Measurements from ENCODE around the gene SPATA2L.
"Not testable (repeated sequence)": the region's sequence is repeated elsewhere in the genome, so short reads cannot be mapped to it uniquely, and the experiment has no call there.

The SPATA2L gene

GRCh38 chr16:89668790-89669158 lies 32.7 kb downstream of the SPATA2L start:
- Histone ChIP-seq H3K14ac (ENCODE audit: low read length) (no peak overlapping the region), H3K9me3 (replicated peaks in 1 of 2; ENCODE audit: control insufficient read depth in 2 of 2, insufficient read depth in 1 of 2, low read depth in 1 of 2, low read length in 2 of 2) (peaks cover 9 to 12% of the 10 kb centered on the region in 2 donors), H2BK15ac (ENCODE audit: low read length) (no peak overlapping the region), H3K27ac (replicated peaks; ENCODE audit: low read length) (no peak overlapping the region), H2BK5ac (ENCODE audit: low read length) (no peak overlapping the region), H3K23ac (ENCODE audit: low read depth, low read length, poor library complexity) (no peak overlapping the region), H3K27me3 (ENCODE audit: control insufficient read depth in 3 of 3, insufficient read depth in 3 of 3, low read depth in 1 of 3, low read length in 3 of 3) (no peaks in the 10 kb centered on the region), H3K18ac (ENCODE audit: low read length) (no peak overlapping the region), H3K4me2 (ENCODE audit: insufficient read depth, low read length, poor library complexity, severe bottlenecking) (no peak overlapping the region), H3K4me3 (ENCODE audit: low read length in 2 of 2) (no peak overlapping the region), H4K91ac (ENCODE audit: low read depth, low read length, poor library complexity) (no peak overlapping the region), H3K36me3 (replicated peaks in 1 of 2; ENCODE audit: control insufficient read depth in 2 of 2, insufficient read depth in 2 of 2, low read length in 2 of 2) (peaks cover 18 to 48% of the 10 kb centered on the region in 2 donors), H3K79me1 (ENCODE audit: low read depth, low read length) (no peaks in the 10 kb centered on the region), H2BK12ac (ENCODE audit: low read length) (no peak overlapping the region), H2AFZ (ENCODE audit: low read length) (no peak overlapping the region), H3K4me1 (ENCODE audit: control insufficient read depth in 2 of 2, insufficient read depth in 1 of 2, low read depth in 1 of 2, low read length in 2 of 2) (no peaks in the 10 kb centered on the region), H4K8ac (ENCODE audit: low read depth, low read length) (peak overlapping the region; percentile 48), H3K4ac (ENCODE audit: low read length) (no peak overlapping the region), H2AK5ac (ENCODE audit: low read depth, low read length) (no peak overlapping the region), H3K9ac (ENCODE audit: low read depth, low read length, poor library complexity) (no peak overlapping the region), H2BK120ac (ENCODE audit: low read depth, low read length) (no peak overlapping the region)
- no peak for DNase-seq (ENCODE audit: low spot score)
- no CpG with 5 or more reads among the region's 5 CpGs for WGBS, 2 donors (ENCODE audit: extremely low coverage in 2 of 2, insufficient read length in 2 of 2, insufficient replicate concordance in 1 of 2)

GRCh38 chr16:89667633-89668032 lies 33.9 kb downstream of the SPATA2L start:
- H2BK120ac ChIP-seq (ENCODE audit: low read depth, low read length): no peak overlapping the region
- no peak overlapping the region for H2BK15ac ChIP-seq (ENCODE audit: low read length)
- no peak overlapping the region for H3K4me2 ChIP-seq (ENCODE audit: insufficient read depth, low read length, poor library complexity, severe bottlenecking)
- H2AFZ ChIP-seq (ENCODE audit: low read length): no peak overlapping the region
- DNase-seq (ENCODE audit: low spot score): no peak
- peaks cover 11 to 12% of the 10 kb centered on the region in 2 donors for H3K9me3 ChIP-seq (replicated peaks in 1 of 2; ENCODE audit: control insufficient read depth in 2 of 2, insufficient read depth in 1 of 2, low read depth in 1 of 2, low read length in 2 of 2)
- H3K27ac ChIP-seq (replicated peaks; ENCODE audit: low read length): no peak overlapping the region
- no peak overlapping the region for H4K8ac ChIP-seq (ENCODE audit: low read depth, low read length)
- no CpG with 5 or more reads among the region's 9 CpGs for WGBS, 2 donors (ENCODE audit: extremely low coverage in 2 of 2, insufficient read length in 2 of 2, insufficient replicate concordance in 1 of 2)
- no peaks in the 10 kb centered on the region for H3K4me1 ChIP-seq (ENCODE audit: control insufficient read depth in 2 of 2, insufficient read depth in 1 of 2, low read depth in 1 of 2, low read length in 2 of 2)
- no peak overlapping the region for H2BK12ac ChIP-seq (ENCODE audit: low read length)
- H2AK5ac ChIP-seq (ENCODE audit: low read depth, low read length): no peak overlapping the region
- H2BK5ac ChIP-seq (ENCODE audit: low read length): no peak overlapping the region
- H3K4me3 ChIP-seq (ENCODE audit: low read length in 2 of 2): no peak overlapping the region
- no peak overlapping the region for H3K9ac ChIP-seq (ENCODE audit: low read depth, low read length, poor library complexity)
- no peaks in the 10 kb centered on the region for H3K79me1 ChIP-seq (ENCODE audit: low read depth, low read length)
- H3K27me3 ChIP-seq (ENCODE audit: control insufficient read depth in 3 of 3, insufficient read depth in 3 of 3, low read depth in 1 of 3, low read length in 3 of 3): no peaks in the 10 kb centered on the region
- H3K36me3 ChIP-seq (replicated peaks in 1 of 2; ENCODE audit: control insufficient read depth in 2 of 2, insufficient read depth in 2 of 2, low read length in 2 of 2): peaks cover 22 to 56% of the 10 kb centered on the region in 2 donors
- H3K4ac ChIP-seq (ENCODE audit: low read length): no peak overlapping the region
- no peak overlapping the region for H4K91ac ChIP-seq (ENCODE audit: low read depth, low read length, poor library complexity)
- H3K14ac ChIP-seq (ENCODE audit: low read length): no peak overlapping the region
- H3K18ac ChIP-seq (ENCODE audit: low read length): no peak overlapping the region
- H3K23ac ChIP-seq (ENCODE audit: low read depth, low read length, poor library complexity): no peak overlapping the region

- H3K4ac ChIP-seq (ENCODE audit: low read length); H3K9ac ChIP-seq (ENCODE audit: low read depth, low read length, poor library complexity); H3K4me1 ChIP-seq (ENCODE audit: control insufficient read depth in 2 of 2, insufficient read depth in 1 of 2, low read depth in 1 of 2, low read length in 2 of 2); H2BK5ac ChIP-seq (ENCODE audit: low read length); H4K8ac ChIP-seq (ENCODE audit: low read depth, low read length); H2BK12ac ChIP-seq (ENCODE audit: low read length); H2BK120ac ChIP-seq (ENCODE audit: low read depth, low read length); H3K18ac ChIP-seq (ENCODE audit: low read length); H2BK15ac ChIP-seq (ENCODE audit: low read length); H2AK5ac ChIP-seq (ENCODE audit: low read depth, low read length); H4K91ac ChIP-seq (ENCODE audit: low read depth, low read length, poor library complexity); H3K4me3 ChIP-seq (ENCODE audit: low read length in 2 of 2); H3K14ac ChIP-seq (ENCODE audit: low read length); H3K27ac ChIP-seq (replicated peaks; ENCODE audit: low read length); H3K23ac ChIP-seq (ENCODE audit: low read depth, low read length, poor library complexity); H3K27me3 ChIP-seq (ENCODE audit: control insufficient read depth in 3 of 3, insufficient read depth in 3 of 3, low read depth in 1 of 3, low read length in 3 of 3); H3K79me1 ChIP-seq (ENCODE audit: low read depth, low read length); H2AFZ ChIP-seq (ENCODE audit: low read length); DNase-seq (ENCODE audit: low spot score); H3K4me2 ChIP-seq (ENCODE audit: insufficient read depth, low read length, poor library complexity, severe bottlenecking): not testable (repeated sequence)
- H3K36me3 ChIP-seq (replicated peaks in 1 of 2; ENCODE audit: control insufficient read depth in 2 of 2, insufficient read depth in 2 of 2, low read length in 2 of 2): peaks cover 22 to 63% of the 10 kb centered on the region in 2 donors
- H3K9me3 ChIP-seq (replicated peaks in 1 of 2; ENCODE audit: control insufficient read depth in 2 of 2, insufficient read depth in 1 of 2, low read depth in 1 of 2, low read length in 2 of 2): peaks cover 10 to 12% of the 10 kb centered on the region in 2 donors
- no CpG with 5 or more reads among the region's 7 CpGs for WGBS, 2 donors (ENCODE audit: extremely low coverage in 2 of 2, insufficient read length in 2 of 2, insufficient replicate concordance in 1 of 2)
Measured at GRCh38 chr16:89667000-89667399, 34.5 kb downstream of the SPATA2L start.

- DNase-seq (ENCODE audit: low spot score); H3K27me3 ChIP-seq (ENCODE audit: control insufficient read depth in 3 of 3, insufficient read depth in 3 of 3, low read depth in 1 of 3, low read length in 3 of 3); H4K8ac ChIP-seq (ENCODE audit: low read depth, low read length); H2AFZ ChIP-seq (ENCODE audit: low read length); H2BK15ac ChIP-seq (ENCODE audit: low read length); H3K18ac ChIP-seq (ENCODE audit: low read length); H2BK120ac ChIP-seq (ENCODE audit: low read depth, low read length); H3K14ac ChIP-seq (ENCODE audit: low read length); H3K23ac ChIP-seq (ENCODE audit: low read depth, low read length, poor library complexity); H3K4me3 ChIP-seq (ENCODE audit: low read length in 2 of 2); H2BK12ac ChIP-seq (ENCODE audit: low read length); H4K91ac ChIP-seq (ENCODE audit: low read depth, low read length, poor library complexity); H3K4ac ChIP-seq (ENCODE audit: low read length); H2AK5ac ChIP-seq (ENCODE audit: low read depth, low read length); H2BK5ac ChIP-seq (ENCODE audit: low read length); H3K4me1 ChIP-seq (ENCODE audit: control insufficient read depth in 2 of 2, insufficient read depth in 1 of 2, low read depth in 1 of 2, low read length in 2 of 2); H3K27ac ChIP-seq (replicated peaks; ENCODE audit: low read length); H3K79me1 ChIP-seq (ENCODE audit: low read depth, low read length); H3K4me2 ChIP-seq (ENCODE audit: insufficient read depth, low read length, poor library complexity, severe bottlenecking); H3K9ac ChIP-seq (ENCODE audit: low read depth, low read length, poor library complexity): not testable (repeated sequence)
- H3K36me3 ChIP-seq (replicated peaks in 1 of 2; ENCODE audit: control insufficient read depth in 2 of 2, insufficient read depth in 2 of 2, low read length in 2 of 2): peaks cover 37 to 80% of the 10 kb centered on the region in 2 donors
- no CpG with 5 or more reads among the region's 11 CpGs for WGBS, 2 donors (ENCODE audit: extremely low coverage in 2 of 2, insufficient read length in 2 of 2, insufficient replicate concordance in 1 of 2)
- H3K9me3 ChIP-seq (replicated peaks in 1 of 2; ENCODE audit: control insufficient read depth in 2 of 2, insufficient read depth in 1 of 2, low read depth in 1 of 2, low read length in 2 of 2): peaks cover 10 to 12% of the 10 kb centered on the region in 2 donors
Measured at GRCh38 chr16:89664238-89664637, 37.3 kb downstream of the SPATA2L start.

Data from neuronal stem cell (in vitro differentiated cells).